Activated CD4-positive, alpha-beta T cell treated with anti-CD3 and anti-CD28 coated beads for 36 hours (primary cell): Measurements from ENCODE around the gene MCC. TPM values are rescaled to one million over a fixed set of nuclear protein-coding genes. Genes with fewer than 3 reads are reported as not detected.

Experiments
- ATAC-seq: fragments of 200-7000 bp; cut with Tn5 transposase; one replicate; pipeline ENCODE4 v1.10.0; 2021; ENCODE audit warnings: mild to moderate bottlenecking, moderate library complexity
- CTCF ChIA-PET: fragments of 350-600 bp; sonication (Branson Sonifier 250); formaldehyde crosslinking; loops from one replicate; lab custom pipeline; 2021; ENCODE audit warnings: antibody characterized with exemption; lab: Charles Lee
- POLR2A ChIA-PET: fragments of 350-600 bp; sonication (Branson Sonifier 250); formaldehyde crosslinking; loops from one replicate; lab custom pipeline; 2021; ENCODE audit warnings: antibody characterized with exemption, inconsistent platforms; lab: Charles Lee
- DNase-seq: peaks from one replicate; pipeline ENCODE4 v3.0.0-alpha.2; 2020
- H3K27ac Mint-ChIP-seq: one replicate; pipeline ENCODE4 v1.8.0; 2021; ENCODE audit warnings: mixed read lengths
- H3K27me3 Mint-ChIP-seq: one replicate; pipeline ENCODE4 v1.8.0; 2021; ENCODE audit warnings: mixed read lengths
- H3K36me3 Mint-ChIP-seq: one replicate; pipeline ENCODE4 v1.8.0; 2021; ENCODE audit warnings: low read depth, mixed read lengths
- H3K4me1 Mint-ChIP-seq: one replicate; pipeline ENCODE4 v1.8.0; 2021; ENCODE audit warnings: mixed read lengths
- H3K4me3 Mint-ChIP-seq: one replicate; pipeline ENCODE4 v1.8.0; 2021; ENCODE audit warnings: mild to moderate bottlenecking, moderate library complexity, mixed read lengths
- H3K9me3 Mint-ChIP-seq: one replicate; pipeline ENCODE4 v1.8.0; 2021; ENCODE audit warnings: low read depth, mixed read lengths
- intact Hi-C, 2 experiments: fragments of 100-400 bp; cut with DNase I in 1 of 2; cut with micrococcal nuclease in 1 of 2; formaldehyde crosslinking; loops; one replicate each; pipeline versions ENCODE4 v1.14.2 to v1.15.1; 2022 to 2024; cut with DNase I, micrococcal nuclease
- total RNA-seq, 2 experiments: library from RNA; stranded (reverse); gene quantifications; one replicate each; pipeline ENCODE4 v1.2.3, GENCODE V29; 2021

The MCC gene
- total RNA-seq, 2 experiments from 2014 or later: 1.9 to 2.4 TPM

DNA sequence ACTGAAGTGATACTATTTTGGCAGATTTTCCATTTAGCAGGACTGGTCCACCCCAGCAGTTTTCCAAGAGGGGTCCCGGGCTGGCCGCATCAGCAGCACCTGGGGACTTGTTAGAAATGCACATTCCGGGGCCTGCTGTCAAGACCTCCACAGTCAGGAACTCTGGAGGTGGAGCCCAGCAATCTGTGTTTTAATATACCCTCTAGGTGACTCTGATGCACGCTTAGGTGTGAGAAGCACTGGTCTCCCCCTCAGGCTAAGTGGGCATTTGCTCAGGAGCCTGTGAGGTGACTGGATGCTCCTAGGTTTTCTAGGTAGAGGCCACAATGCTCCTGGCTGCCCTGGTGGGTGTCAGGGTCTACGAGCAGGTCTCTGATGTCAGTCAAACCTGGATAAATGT, 430.0 kb downstream of the MCC start:
- no peaks in the 10 kb centered on the region for H3K9me3 Mint-ChIP-seq
- H3K4me3 Mint-ChIP-seq: no peak overlapping the region
- H3K27ac Mint-ChIP-seq: no peak overlapping the region
- H3K27me3 Mint-ChIP-seq: no peaks in the 10 kb centered on the region
- ATAC-seq (no peak), DNase-seq (no peak)
- intact Hi-C loops: no loop called here
- POLR2A ChIA-PET: interaction anchor here (0.5 kb wide), 1 partner anchor 33 kb away, joined by 3 read pairs; no protein-coding TSS in a partner anchor
- H3K4me1 Mint-ChIP-seq: peaks cover 28% of the 10 kb centered on the region
- CTCF ChIA-PET: no interaction called here
- H3K36me3 Mint-ChIP-seq: no peaks in the 10 kb centered on the region

DNA sequence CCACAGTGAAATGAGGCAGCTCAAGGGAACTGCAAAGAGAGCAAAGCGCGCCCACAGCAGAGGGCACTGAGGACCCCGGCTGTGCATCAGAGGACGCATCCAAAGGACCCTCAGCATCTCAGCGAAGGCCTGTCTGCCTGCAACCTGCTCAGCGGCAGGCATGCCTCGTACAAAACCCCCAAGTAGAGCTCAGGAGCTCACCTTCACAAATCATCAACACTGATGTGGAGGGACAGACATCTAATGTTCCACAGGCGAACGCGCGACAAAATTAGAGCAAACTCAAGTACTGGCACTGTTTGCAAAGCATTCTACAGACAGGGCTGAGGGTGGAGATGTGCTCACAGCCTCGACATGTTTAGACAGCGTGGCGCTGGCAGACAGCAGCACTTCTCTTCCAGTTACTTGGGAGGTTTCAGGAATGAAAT, 430.7 kb downstream of the MCC start:
- H3K4me1 Mint-ChIP-seq: peaks cover 21% of the 10 kb centered on the region
- ATAC-seq: no peak
- H3K36me3 Mint-ChIP-seq: no peaks in the 10 kb centered on the region
- DNase-seq: no peak
- no peak overlapping the region for H3K27ac Mint-ChIP-seq
- ChIA-PET CTCF (interaction anchor here (0.6 kb wide), 1 partner anchor 29 kb away, joined by 3 read pairs; no protein-coding TSS in a partner anchor), POLR2A (no interaction called here)
- no peaks in the 10 kb centered on the region for H3K27me3 Mint-ChIP-seq
- intact Hi-C loops: no loop called here
- no peak overlapping the region for H3K4me3 Mint-ChIP-seq
- no peaks in the 10 kb centered on the region for H3K9me3 Mint-ChIP-seq

DNA sequence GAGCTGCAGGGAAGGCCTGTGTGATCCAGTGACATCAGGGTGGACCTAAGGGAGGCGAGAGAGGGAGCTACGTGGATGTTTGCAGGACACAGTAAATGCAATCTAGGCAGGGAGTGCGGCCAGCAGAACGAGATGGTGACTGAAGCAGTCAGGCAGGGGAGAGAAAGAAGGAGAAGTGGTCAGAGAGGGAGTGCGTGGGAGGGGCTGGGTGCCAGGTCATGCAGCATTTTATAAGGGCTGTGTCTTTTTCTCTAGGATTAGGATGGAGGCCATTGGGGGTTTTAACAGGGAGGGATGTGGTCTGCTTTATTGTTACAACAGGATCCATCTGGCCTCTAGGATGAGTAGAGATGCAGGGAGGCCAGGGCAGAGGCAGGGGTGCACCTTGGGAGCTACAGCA, 431.3 kb downstream of the MCC start:
- Mint-ChIP-seq H3K27ac (no peak overlapping the region), H3K4me1 (peaks cover 15% of the 10 kb centered on the region), H3K36me3 (no peaks in the 10 kb centered on the region), H3K27me3 (no peaks in the 10 kb centered on the region), H3K4me3 (no peak overlapping the region), H3K9me3 (no peaks in the 10 kb centered on the region)
- no peak for DNase-seq
- intact Hi-C loops: no loop called here
- ChIA-PET POLR2A (interaction anchor here (0.5 kb wide), 1 partner anchor 1931 kb away, joined by 3 read pairs; no protein-coding TSS in a partner anchor), CTCF (interaction anchor here (0.6 to 0.7 kb wide), 3 partner anchors 24 to 301 kb away, joined by 3 read pairs; no protein-coding TSS in a partner anchor)
- ATAC-seq: no peak

- Mint-ChIP-seq H3K9me3 (no peaks in the 10 kb centered on the region), H3K4me1 (peaks cover 22% of the 10 kb centered on the region), H3K27me3 (no peaks in the 10 kb centered on the region), H3K4me3 (no peak overlapping the region), H3K27ac (no peak overlapping the region), H3K36me3 (no peaks in the 10 kb centered on the region)
- ChIA-PET CTCF (no interaction called here), POLR2A (no interaction called here)
- ATAC-seq (no peak), DNase-seq (no peak)
- intact Hi-C loops: no loop called here
Observed at GRCh38 chr5:113054899-113055298, 433.4 kb downstream of the MCC start.

- DNase-seq (no peak), ATAC-seq (no peak)
- Mint-ChIP-seq H3K27me3 (no peaks in the 10 kb centered on the region), H3K36me3 (no peaks in the 10 kb centered on the region), H3K4me3 (no peak overlapping the region), H3K9me3 (no peaks in the 10 kb centered on the region), H3K4me1 (peaks cover 12% of the 10 kb centered on the region), H3K27ac (no peak overlapping the region)
- intact Hi-C loops: no loop called here
- ChIA-PET CTCF (interaction anchor here (1.0 to 1.2 kb wide), 2 partner anchors 10 to 555 kb away, joined by 3 read pairs; no protein-coding TSS in a partner anchor), POLR2A (no interaction called here)
Observed at GRCh38 chr5:113053511-113053995, 434.7 kb downstream of the MCC start.

- peaks cover 12% of the 10 kb centered on the region for H3K4me1 Mint-ChIP-seq
- intact Hi-C loops: no loop called here
- DNase-seq (no peak), ATAC-seq (no peak)
- H3K36me3 Mint-ChIP-seq: no peaks in the 10 kb centered on the region
- POLR2A ChIA-PET: interaction anchor here (0.6 to 1.0 kb wide), 3 partner anchors 9 to 58 kb away, joined by 4 to 6 read pairs (median 5); no protein-coding TSS in a partner anchor
- CTCF ChIA-PET: interaction anchor here (0.6 to 1.2 kb wide), 3 partner anchors 8 to 556 kb away, joined by 3 to 6 read pairs (median 3); no protein-coding TSS in a partner anchor
- H3K4me3 Mint-ChIP-seq: no peak overlapping the region
- no peaks in the 10 kb centered on the region for H3K27me3 Mint-ChIP-seq
- H3K9me3 Mint-ChIP-seq: no peaks in the 10 kb centered on the region
- H3K27ac Mint-ChIP-seq: no peak overlapping the region
Observed at GRCh38 chr5:113052041-113052795, 436.0 kb downstream of the MCC start.

- H3K36me3 Mint-ChIP-seq: no peaks in the 10 kb centered on the region
- ChIA-PET CTCF (interaction anchor here (0.6 to 0.9 kb wide), 2 partner anchors 11 to 15 kb away, joined by 3 read pairs; no protein-coding TSS in a partner anchor), POLR2A (interaction anchor here (0.5 to 0.7 kb wide), 2 partner anchors 30 to 363 kb away, joined by 3 to 4 read pairs; no protein-coding TSS in a partner anchor)
- no peak overlapping the region for H3K4me3 Mint-ChIP-seq
- peak overlapping the region; percentile 65 for H3K27ac Mint-ChIP-seq
- no peaks in the 10 kb centered on the region for H3K9me3 Mint-ChIP-seq
- intact Hi-C loops: no loop called here
- H3K4me1 Mint-ChIP-seq: peaks cover 12% of the 10 kb centered on the region
- peak; percentile 93 for ATAC-seq
- no peaks in the 10 kb centered on the region for H3K27me3 Mint-ChIP-seq
- peak; percentile 58 for DNase-seq
Observed at GRCh38 chr5:113050721-113051382, 437.4 kb downstream of the MCC start.

DNA sequence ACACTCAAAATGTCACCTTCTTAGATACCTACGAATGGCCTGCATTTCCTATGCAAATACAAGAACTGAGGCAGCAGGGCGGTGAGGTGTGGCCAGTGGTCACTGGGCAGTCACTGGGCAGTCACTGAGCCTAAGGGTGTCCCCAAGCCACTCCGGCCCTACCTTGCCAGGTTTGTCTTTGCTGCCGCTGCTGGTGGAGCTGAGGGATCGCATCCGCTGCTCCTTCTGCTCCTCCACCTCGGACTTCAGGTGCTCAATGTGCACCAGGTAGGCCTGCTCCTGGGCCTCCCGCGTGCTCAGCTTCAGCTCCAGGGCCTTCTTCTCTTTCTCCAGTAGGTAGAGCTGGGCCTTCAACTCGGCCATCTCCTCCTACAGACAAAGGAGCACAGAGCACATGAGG, 439.3 kb downstream of the MCC start:
- Mint-ChIP-seq H3K4me1 (peaks cover 12% of the 10 kb centered on the region), H3K27me3 (no peaks in the 10 kb centered on the region), H3K27ac (no peak overlapping the region), H3K36me3 (no peaks in the 10 kb centered on the region), H3K4me3 (no peak overlapping the region), H3K9me3 (no peaks in the 10 kb centered on the region)
- intact Hi-C loops: no loop called here
- ATAC-seq: no peak
- ChIA-PET CTCF (interaction anchor here (0.6 kb wide), 1 partner anchor 555 kb away, joined by 3 read pairs; no protein-coding TSS in a partner anchor), POLR2A (no interaction called here)
- no peak for DNase-seq

- Mint-ChIP-seq H3K4me3 (no peak overlapping the region), H3K36me3 (no peaks in the 10 kb centered on the region), H3K4me1 (peaks cover 12% of the 10 kb centered on the region), H3K27ac (no peak overlapping the region), H3K9me3 (no peaks in the 10 kb centered on the region), H3K27me3 (no peaks in the 10 kb centered on the region)
- CTCF ChIA-PET: no interaction called here
- ATAC-seq (no peak), DNase-seq (no peak)
- intact Hi-C loops: no loop called here
- POLR2A ChIA-PET: no interaction called here
Observed at GRCh38 chr5:113047733-113048652, 440.3 kb downstream of the MCC start.

DNA sequence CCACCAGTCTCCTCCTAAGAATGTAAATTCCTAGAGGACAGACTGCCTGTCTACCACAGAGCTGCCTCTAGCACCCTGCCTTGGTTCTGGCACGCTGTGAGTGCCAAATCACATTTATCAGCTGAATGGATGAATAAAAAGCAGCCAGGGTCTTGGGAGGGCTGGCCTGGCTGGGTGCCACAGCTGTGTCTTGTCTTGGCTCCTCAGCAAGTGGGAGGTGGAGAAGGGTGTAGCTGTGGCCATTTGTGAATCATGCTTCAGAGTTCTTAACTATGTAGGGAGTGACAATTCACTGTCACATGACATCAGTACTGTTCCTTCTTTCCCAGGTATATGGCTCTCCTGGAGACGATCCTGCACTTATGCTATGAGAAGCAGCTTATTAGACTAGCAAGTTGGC, 441.0 kb downstream of the MCC start:
- H3K4me3 Mint-ChIP-seq: no peak overlapping the region
- no peak overlapping the region for H3K27ac Mint-ChIP-seq
- H3K27me3 Mint-ChIP-seq: no peaks in the 10 kb centered on the region
- no peaks in the 10 kb centered on the region for H3K9me3 Mint-ChIP-seq
- H3K4me1 Mint-ChIP-seq: peaks cover 12% of the 10 kb centered on the region
- ChIA-PET CTCF (interaction anchor here (0.6 kb wide), 1 partner anchor 43 kb away, joined by 3 read pairs; no protein-coding TSS in a partner anchor), POLR2A (no interaction called here)
- ATAC-seq: no peak
- no peak for DNase-seq
- H3K36me3 Mint-ChIP-seq: no peaks in the 10 kb centered on the region
- intact Hi-C loops: no loop called here
